WTC11 (cell line): ENCODE data around the gene SLC4A1AP. TPM values are rescaled to one million over a fixed set of nuclear protein-coding genes. Genes with fewer than 3 reads are reported as not detected.

Experiments
- ATAC-seq: fragments of 200-7000 bp; cut with Tn5 transposase; 2 replicates; pipeline ENCODE4 v1.10.0; 2021; ENCODE audit warnings: mild to moderate bottlenecking, moderate library complexity
- CTCF ChIA-PET: fragments of 300-600 bp; sonication (Branson Sonifier 250); formaldehyde crosslinking; loops from one replicate; lab custom pipeline; 2021; ENCODE audit warnings: antibody characterized with exemption; lab: Charles Lee
- POLR2A ChIA-PET: fragments of 350-600 bp; sonication (Branson Sonifier 250); formaldehyde crosslinking; loops from one replicate; lab custom pipeline; 2021; ENCODE audit warnings: antibody characterized with exemption; lab: Charles Lee
- DNase-seq: peaks from one replicate; pipeline ENCODE4 v3.0.0; 2021; ENCODE audit warnings: low spot score
- H3K27ac Mint-ChIP-seq: 2 replicates; pipeline ENCODE4 v1.8.0; 2021; ENCODE audit warnings: mixed read lengths
- H3K27me3 Mint-ChIP-seq: 2 replicates; pipeline ENCODE4 v1.8.0; 2021; ENCODE audit warnings: low read depth, mild to moderate bottlenecking, moderate library complexity, mixed read lengths
- H3K36me3 Mint-ChIP-seq: 2 replicates; pipeline ENCODE4 v1.8.0; 2021; ENCODE audit warnings: mixed read lengths
- H3K4me1 Mint-ChIP-seq: 2 replicates; pipeline ENCODE4 v1.8.0; 2022; ENCODE audit warnings: mixed read lengths
- H3K4me3 Mint-ChIP-seq: 2 replicates; pipeline ENCODE4 v1.8.0; 2021; ENCODE audit warnings: mild to moderate bottlenecking, moderate library complexity, mixed read lengths
- H3K9me3 Mint-ChIP-seq: 2 replicates; pipeline ENCODE4 v1.8.0; 2021; ENCODE audit warnings: mixed read lengths
- AR ChIP-seq: fragments of 250-450 bp; sonication (Bioruptor Pico); IDR thresholded peaks from 2 replicates; pipeline ENCODE4 v1.9.0; 2021; ENCODE audit warnings: mild to moderate bottlenecking
- CBFB ChIP-seq: sonication (generic); formaldehyde crosslinking; IDR thresholded peaks from 2 replicates; pipeline ENCODE4 v1.8.1; 2022; ENCODE audit warnings: mild to moderate bottlenecking, low read depth, missing genetic modification reagents
- CREB1 ChIP-seq: sonication (generic); formaldehyde crosslinking; IDR thresholded peaks from 2 replicates; pipeline ENCODE4 v1.8.0; 2023; ENCODE audit warnings: mild to moderate bottlenecking, missing genetic modification reagents
- E2F4 ChIP-seq: sonication (generic); formaldehyde crosslinking; IDR thresholded peaks from 2 replicates; pipeline ENCODE4 v1.8.1; 2022; ENCODE audit warnings: low read depth, mild to moderate bottlenecking, moderate library complexity, missing genetic modification reagents, borderline replicate concordance
- E2F5 ChIP-seq: sonication (generic); formaldehyde crosslinking; IDR thresholded peaks from 2 replicates; pipeline ENCODE4 v1.8.1; 2022; ENCODE audit warnings: mild to moderate bottlenecking, moderate library complexity, missing genetic modification reagents
- EMX1 ChIP-seq: fragments of 250-450 bp; sonication (Bioruptor Pico); IDR thresholded peaks from 2 replicates; pipeline ENCODE4 v1.8.0; 2021; ENCODE audit warnings: mild to moderate bottlenecking
- ESRRA ChIP-seq: sonication (generic); formaldehyde crosslinking; IDR thresholded peaks from 2 replicates; pipeline ENCODE4 v1.8.1; 2022; ENCODE audit warnings: mild to moderate bottlenecking, missing genetic modification reagents, borderline replicate concordance
- FOXP1 ChIP-seq: sonication (generic); formaldehyde crosslinking; IDR thresholded peaks from 2 replicates; pipeline ENCODE4 v1.8.0; 2022; ENCODE audit warnings: missing genetic modification reagents, mild to moderate bottlenecking, moderate library complexity, borderline replicate concordance
- MAX ChIP-seq: sonication (generic); formaldehyde crosslinking; IDR thresholded peaks from 2 replicates; pipeline ENCODE4 v1.8.0; 2022; ENCODE audit warnings: mild to moderate bottlenecking, missing genetic modification reagents
- NFATC4 ChIP-seq: fragments of 250-450 bp; sonication (Bioruptor Pico); IDR thresholded peaks from 2 replicates; pipeline ENCODE4 v1.9.0; 2021; ENCODE audit warnings: mild to moderate bottlenecking
- NR2C2 ChIP-seq: sonication (generic); formaldehyde crosslinking; IDR thresholded peaks from 2 replicates; pipeline ENCODE4 v1.8.0; 2022; ENCODE audit warnings: mild to moderate bottlenecking, missing genetic modification reagents
- NR3C1 ChIP-seq: sonication (generic); formaldehyde crosslinking; conservative IDR thresholded peaks from 2 replicates; pipeline ENCODE4 v1.8.1; 2023; ENCODE audit warnings: low read depth, mild to moderate bottlenecking, missing genetic modification reagents
- PREB ChIP-seq: sonication (generic); formaldehyde crosslinking; IDR thresholded peaks from 2 replicates; pipeline ENCODE4 v1.8.1; 2022; ENCODE audit warnings: mild to moderate bottlenecking, missing genetic modification reagents, moderate library complexity, borderline replicate concordance
- TEAD4 ChIP-seq: sonication (generic); formaldehyde crosslinking; IDR thresholded peaks from 2 replicates; pipeline ENCODE4 v1.8.0; 2022; ENCODE audit warnings: mild to moderate bottlenecking, missing genetic modification reagents
- TP53 ChIP-seq: sonication (generic); formaldehyde crosslinking; IDR thresholded peaks from 2 replicates; pipeline ENCODE4 v1.8.1; 2023; ENCODE audit warnings: mild to moderate bottlenecking, missing genetic modification reagents
- ZNF263 ChIP-seq: sonication (generic); formaldehyde crosslinking; IDR thresholded peaks from 2 replicates; pipeline ENCODE4 v1.8.1; 2022; ENCODE audit warnings: low read depth, mild to moderate bottlenecking, moderate library complexity, missing genetic modification reagents
- total RNA-seq: library from RNA; stranded (reverse); gene quantifications from 3 replicates; pipeline ENCODE4 v1.2.3, GENCODE V29; 2021
- TF ChIP-seq, protein P1 (sequence below): sonication (generic); formaldehyde crosslinking; IDR thresholded peaks from 2 replicates; pipeline ENCODE4 v1.8.0; 2023; ENCODE audit warnings: missing genetic modification reagents, mild to moderate bottlenecking, borderline replicate concordance
- TF ChIP-seq, protein P2 (sequence below): sonication (generic); formaldehyde crosslinking; IDR thresholded peaks from 2 replicates; pipeline ENCODE4 v1.8.1; 2023; ENCODE audit warnings: mild to moderate bottlenecking, missing genetic modification reagents
- TF ChIP-seq, protein P3 (sequence below): sonication (generic); formaldehyde crosslinking; IDR thresholded peaks from 2 replicates; pipeline ENCODE4 v1.8.0; 2022; ENCODE audit warnings: mild to moderate bottlenecking, missing genetic modification reagents
- TF ChIP-seq, protein P4 (sequence below): sonication (generic); formaldehyde crosslinking; IDR thresholded peaks from 2 replicates; pipeline ENCODE4 v1.8.0; 2022; ENCODE audit warnings: missing genetic modification reagents

The SLC4A1AP gene
- total RNA-seq, 1 experiment from 2014 or later, result 20.1 TPM

GRCh38 chr2:27652790-27653189 is 10.9 kb upstream of the SLC4A1AP start:
- DNase-seq (no peak), ATAC-seq (no peak)
- Mint-ChIP-seq H3K4me1 (no peaks in the 10 kb centered on the region; the same call in 1 of the 2 replicates), H3K4me3 (no peak overlapping the region), H3K27me3 (no peaks in the 10 kb centered on the region), H3K9me3 (no peaks in the 10 kb centered on the region), H3K27ac (no peak overlapping the region), H3K36me3 (peaks cover 66% of the 10 kb centered on the region)
- CTCF ChIA-PET, result interaction anchor here (0.7 kb wide), 1 partner anchor 31 kb away, joined by 3 read pairs; no protein-coding TSS in a partner anchor
- POLR2A ChIA-PET, result no interaction called here
- no peak for TF ChIP-seq ESRRA (CRISPR knock-in tag)
- TF ChIP-seq TP53, result no peak
- TF ChIP-seq MAX (CRISPR knock-in tag), result no peak
- TF ChIP-seq E2F4 (CRISPR knock-in tag), result no peak
- TF ChIP-seq, protein P1, sequence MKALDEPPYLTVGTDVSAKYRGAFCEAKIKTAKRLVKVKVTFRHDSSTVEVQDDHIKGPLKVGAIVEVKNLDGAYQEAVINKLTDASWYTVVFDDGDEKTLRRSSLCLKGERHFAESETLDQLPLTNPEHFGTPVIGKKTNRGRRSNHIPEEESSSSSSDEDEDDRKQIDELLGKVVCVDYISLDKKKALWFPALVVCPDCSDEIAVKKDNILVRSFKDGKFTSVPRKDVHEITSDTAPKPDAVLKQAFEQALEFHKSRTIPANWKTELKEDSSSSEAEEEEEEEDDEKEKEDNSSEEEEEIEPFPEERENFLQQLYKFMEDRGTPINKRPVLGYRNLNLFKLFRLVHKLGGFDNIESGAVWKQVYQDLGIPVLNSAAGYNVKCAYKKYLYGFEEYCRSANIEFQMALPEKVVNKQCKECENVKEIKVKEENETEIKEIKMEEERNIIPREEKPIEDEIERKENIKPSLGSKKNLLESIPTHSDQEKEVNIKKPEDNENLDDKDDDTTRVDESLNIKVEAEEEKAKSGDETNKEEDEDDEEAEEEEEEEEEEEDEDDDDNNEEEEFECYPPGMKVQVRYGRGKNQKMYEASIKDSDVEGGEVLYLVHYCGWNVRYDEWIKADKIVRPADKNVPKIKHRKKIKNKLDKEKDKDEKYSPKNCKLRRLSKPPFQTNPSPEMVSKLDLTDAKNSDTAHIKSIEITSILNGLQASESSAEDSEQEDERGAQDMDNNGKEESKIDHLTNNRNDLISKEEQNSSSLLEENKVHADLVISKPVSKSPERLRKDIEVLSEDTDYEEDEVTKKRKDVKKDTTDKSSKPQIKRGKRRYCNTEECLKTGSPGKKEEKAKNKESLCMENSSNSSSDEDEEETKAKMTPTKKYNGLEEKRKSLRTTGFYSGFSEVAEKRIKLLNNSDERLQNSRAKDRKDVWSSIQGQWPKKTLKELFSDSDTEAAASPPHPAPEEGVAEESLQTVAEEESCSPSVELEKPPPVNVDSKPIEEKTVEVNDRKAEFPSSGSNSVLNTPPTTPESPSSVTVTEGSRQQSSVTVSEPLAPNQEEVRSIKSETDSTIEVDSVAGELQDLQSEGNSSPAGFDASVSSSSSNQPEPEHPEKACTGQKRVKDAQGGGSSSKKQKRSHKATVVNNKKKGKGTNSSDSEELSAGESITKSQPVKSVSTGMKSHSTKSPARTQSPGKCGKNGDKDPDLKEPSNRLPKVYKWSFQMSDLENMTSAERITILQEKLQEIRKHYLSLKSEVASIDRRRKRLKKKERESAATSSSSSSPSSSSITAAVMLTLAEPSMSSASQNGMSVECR (CRISPR knock-in tag), result no peak
- TF ChIP-seq NR2C2 (CRISPR knock-in tag), result no peak
- no peak for TF ChIP-seq EMX1 (CRISPR knock-in tag)
- TF ChIP-seq FOXP1 (CRISPR knock-in tag), result no peak
- TF ChIP-seq, protein P2, sequence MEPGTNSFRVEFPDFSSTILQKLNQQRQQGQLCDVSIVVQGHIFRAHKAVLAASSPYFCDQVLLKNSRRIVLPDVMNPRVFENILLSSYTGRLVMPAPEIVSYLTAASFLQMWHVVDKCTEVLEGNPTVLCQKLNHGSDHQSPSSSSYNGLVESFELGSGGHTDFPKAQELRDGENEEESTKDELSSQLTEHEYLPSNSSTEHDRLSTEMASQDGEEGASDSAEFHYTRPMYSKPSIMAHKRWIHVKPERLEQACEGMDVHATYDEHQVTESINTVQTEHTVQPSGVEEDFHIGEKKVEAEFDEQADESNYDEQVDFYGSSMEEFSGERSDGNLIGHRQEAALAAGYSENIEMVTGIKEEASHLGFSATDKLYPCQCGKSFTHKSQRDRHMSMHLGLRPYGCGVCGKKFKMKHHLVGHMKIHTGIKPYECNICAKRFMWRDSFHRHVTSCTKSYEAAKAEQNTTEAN, result no peak
- TF ChIP-seq, protein P3, sequence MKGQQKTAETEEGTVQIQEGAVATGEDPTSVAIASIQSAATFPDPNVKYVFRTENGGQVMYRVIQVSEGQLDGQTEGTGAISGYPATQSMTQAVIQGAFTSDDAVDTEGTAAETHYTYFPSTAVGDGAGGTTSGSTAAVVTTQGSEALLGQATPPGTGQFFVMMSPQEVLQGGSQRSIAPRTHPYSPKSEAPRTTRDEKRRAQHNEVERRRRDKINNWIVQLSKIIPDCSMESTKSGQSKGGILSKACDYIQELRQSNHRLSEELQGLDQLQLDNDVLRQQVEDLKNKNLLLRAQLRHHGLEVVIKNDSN (CRISPR knock-in tag), result no peak
- TF ChIP-seq TEAD4 (CRISPR knock-in tag), result no peak
- TF ChIP-seq NR3C1, result no peak
- TF ChIP-seq CREB1, result no peak
- no peak for TF ChIP-seq E2F5
- TF ChIP-seq NFATC4, result no peak
- no peak for TF ChIP-seq ZNF263 (CRISPR knock-in tag)
- TF ChIP-seq AR (CRISPR knock-in tag), result no peak
- TF ChIP-seq CBFB (CRISPR knock-in tag), result no peak
- no peak for TF ChIP-seq PREB
- TF ChIP-seq, protein P4, sequence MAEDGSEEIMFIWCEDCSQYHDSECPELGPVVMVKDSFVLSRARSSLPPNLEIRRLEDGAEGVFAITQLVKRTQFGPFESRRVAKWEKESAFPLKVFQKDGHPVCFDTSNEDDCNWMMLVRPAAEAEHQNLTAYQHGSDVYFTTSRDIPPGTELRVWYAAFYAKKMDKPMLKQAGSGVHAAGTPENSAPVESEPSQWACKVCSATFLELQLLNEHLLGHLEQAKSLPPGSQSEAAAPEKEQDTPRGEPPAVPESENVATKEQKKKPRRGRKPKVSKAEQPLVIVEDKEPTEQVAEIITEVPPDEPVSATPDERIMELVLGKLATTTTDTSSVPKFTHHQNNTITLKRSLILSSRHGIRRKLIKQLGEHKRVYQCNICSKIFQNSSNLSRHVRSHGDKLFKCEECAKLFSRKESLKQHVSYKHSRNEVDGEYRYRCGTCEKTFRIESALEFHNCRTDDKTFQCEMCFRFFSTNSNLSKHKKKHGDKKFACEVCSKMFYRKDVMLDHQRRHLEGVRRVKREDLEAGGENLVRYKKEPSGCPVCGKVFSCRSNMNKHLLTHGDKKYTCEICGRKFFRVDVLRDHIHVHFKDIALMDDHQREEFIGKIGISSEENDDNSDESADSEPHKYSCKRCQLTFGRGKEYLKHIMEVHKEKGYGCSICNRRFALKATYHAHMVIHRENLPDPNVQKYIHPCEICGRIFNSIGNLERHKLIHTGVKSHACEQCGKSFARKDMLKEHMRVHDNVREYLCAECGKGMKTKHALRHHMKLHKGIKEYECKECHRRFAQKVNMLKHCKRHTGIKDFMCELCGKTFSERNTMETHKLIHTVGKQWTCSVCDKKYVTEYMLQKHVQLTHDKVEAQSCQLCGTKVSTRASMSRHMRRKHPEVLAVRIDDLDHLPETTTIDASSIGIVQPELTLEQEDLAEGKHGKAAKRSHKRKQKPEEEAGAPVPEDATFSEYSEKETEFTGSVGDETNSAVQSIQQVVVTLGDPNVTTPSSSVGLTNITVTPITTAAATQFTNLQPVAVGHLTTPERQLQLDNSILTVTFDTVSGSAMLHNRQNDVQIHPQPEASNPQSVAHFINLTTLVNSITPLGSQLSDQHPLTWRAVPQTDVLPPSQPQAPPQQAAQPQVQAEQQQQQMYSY, result no peak
